ENCODE results near the gene KLHL22.

- no peak for TF ChIP-seq CTCF (IDR thresholded peaks at IDR 0.05)
- TF ChIP-seq POLR2A (IDR thresholded peaks at IDR 0.05): no peak
Observed at GRCh38 chr22:20395907-20396287, 99.7 kb downstream of the KLHL22 start.
